Activated T-helper 9 cell treated with anti-CD3 and anti-CD28 coated beads, Interleukin-2, amount 50 U/mL, for 16 hours (primary cell): ENCODE results near the gene CGNL1.

ENCODE experiments used
- DNase-seq: peaks from one replicate; pipeline ENCODE4 v3.0.0-alpha.2; 2020; ENCODE audit warnings: low read depth

Gene CGNL1

GRCh38 chr15:57422113-57422754 is 45.9 kb downstream of the CGNL1 start:
- no peak for DNase-seq

- no peak for DNase-seq
Measured at GRCh38 chr15:57423599-57424140, 47.4 kb downstream of the CGNL1 start.

- DNase-seq, result no peak
Measured at GRCh38 chr15:57424628-57425405, 48.5 kb downstream of the CGNL1 start.

GRCh38 chr15:57425842-57426241 is 49.5 kb downstream of the CGNL1 start:
- DNase-seq, result no peak

- DNase-seq, result no peak
Measured at GRCh38 chr15:57427367-57427821, 51.1 kb downstream of the CGNL1 start.

GRCh38 chr15:57432141-57432741 is 55.9 kb downstream of the CGNL1 start:
- no peak for DNase-seq

GRCh38 chr15:57436166-57436565 is 59.9 kb downstream of the CGNL1 start:
- no peak for DNase-seq

- no peak for DNase-seq
Measured at GRCh38 chr15:57436961-57437360, 60.7 kb downstream of the CGNL1 start.

GRCh38 chr15:57437564-57437963 is 61.3 kb downstream of the CGNL1 start:
- no peak for DNase-seq

- no peak for DNase-seq
Measured at GRCh38 chr15:57438166-57438565, 61.9 kb downstream of the CGNL1 start.

- no peak for DNase-seq
Measured at GRCh38 chr15:57439128-57440027, 63.1 kb downstream of the CGNL1 start.

GRCh38 chr15:57440167-57440566 is 63.9 kb downstream of the CGNL1 start:
- no peak for DNase-seq

- DNase-seq, result no peak
Measured at GRCh38 chr15:57440799-57441198, 64.5 kb downstream of the CGNL1 start.

- DNase-seq, result no peak
Measured at GRCh38 chr15:57442335-57442734, 66.0 kb downstream of the CGNL1 start.

- no peak for DNase-seq
Measured at GRCh38 chr15:57443486-57443885, 67.2 kb downstream of the CGNL1 start.

GRCh38 chr15:57444877-57445513 is 68.7 kb downstream of the CGNL1 start:
- no peak for DNase-seq

- no peak for DNase-seq
Measured at GRCh38 chr15:57445872-57446271, 69.6 kb downstream of the CGNL1 start.

GRCh38 chr15:57446393-57446792 is 70.1 kb downstream of the CGNL1 start:
- no peak for DNase-seq

GRCh38 chr15:57451555-57451954 is 75.2 kb downstream of the CGNL1 start:
- no peak for DNase-seq

- no peak for DNase-seq
Measured at GRCh38 chr15:57452090-57452754, 75.9 kb downstream of the CGNL1 start.

- no peak for DNase-seq
Measured at GRCh38 chr15:57455929-57456328, 79.6 kb downstream of the CGNL1 start.
